ENCODE data around the gene PRKAG2. TPM values are rescaled to one million over a fixed set of nuclear protein-coding genes. Genes with fewer than 3 reads are reported as not detected.
A peak's percentile ranks its signal among the peaks of the same experiment; 100 is the strongest.

Gene PRKAG2
- total and polyA plus RNA-seq, 8 donors = 19.9 to 302 (median 60.9) TPM

DNA sequence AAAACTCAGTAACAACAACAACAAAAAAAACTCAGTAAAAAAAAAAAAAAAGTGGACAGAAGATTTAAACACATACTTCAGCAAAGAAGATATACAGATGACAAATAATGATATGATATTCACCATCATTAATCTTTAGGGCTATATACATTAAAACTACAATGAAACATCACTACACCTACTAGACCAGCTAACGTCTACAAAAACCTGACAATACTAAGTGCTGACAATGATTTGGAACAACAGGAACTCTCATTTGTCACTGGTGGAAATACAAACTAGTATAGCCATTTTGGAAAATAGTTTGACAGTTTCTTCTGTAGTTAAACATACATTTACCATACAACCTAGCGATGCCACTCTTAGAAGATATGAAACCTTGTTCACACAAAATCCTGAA is 185.5 kb downstream of the PRKAG2 start:
- H3K4me1 ChIP-seq = peaks cover 16 to 65% (median 39%) of the 10 kb centered on the region in 4 donors
- no peak overlapping the region for H3K4me3 ChIP-seq
- no peaks in the 10 kb centered on the region for H3K27me3 ChIP-seq
- H3K9me3 ChIP-seq = no peaks in the 10 kb centered on the region
- 48 to 94% (median 71%) methylated on average over 2 of the region's 2 CpGs for WGBS, 5 donors
- H3K27ac ChIP-seq = no peak overlapping the region
- no peaks in the 10 kb centered on the region for H3K36me3 ChIP-seq
- DNase-seq = no peak
- no peak for TF ChIP-seq EP300 (IDR thresholded peaks at IDR 0.05)
- TF ChIP-seq CTCF (IDR thresholded peaks at IDR 0.05) = no peak
- TF ChIP-seq POLR2A (IDR thresholded peaks at IDR 0.05) = no peak
- TF ChIP-seq POLR2AphosphoS5 (IDR thresholded peaks at IDR 0.05) = no peak
- intact Hi-C loops (cut with DNase I; ENCODE audit: low total_unique reads) = no loop called here

- TF ChIP-seq CTCF (IDR thresholded peaks at IDR 0.05) (no peak), EP300 (IDR thresholded peaks at IDR 0.05) (no peak), POLR2AphosphoS5 (IDR thresholded peaks at IDR 0.05) (no peak), POLR2A (IDR thresholded peaks at IDR 0.05) (no peak)
- no peak overlapping the region for H3K27ac ChIP-seq
- no peak overlapping the region for H3K4me3 ChIP-seq
- H3K4me1 ChIP-seq = peaks cover 9 to 62% (median 34%) of the 10 kb centered on the region in 4 donors
- intact Hi-C loops (cut with DNase I; ENCODE audit: low total_unique reads) = no loop called here
- 63 to 83% (median 78%) methylated on average over 6 of the region's 6 CpGs for WGBS, 5 donors
- no peak for DNase-seq
- no peaks in the 10 kb centered on the region for H3K9me3 ChIP-seq
- no peaks in the 10 kb centered on the region for H3K27me3 ChIP-seq
- H3K36me3 ChIP-seq = no peaks in the 10 kb centered on the region
Observed at GRCh38 chr7:151690606-151691005, 186.3 kb downstream of the PRKAG2 start.

GRCh38 chr7:151689196-151689971 is 187.5 kb downstream of the PRKAG2 start:
- no peaks in the 10 kb centered on the region for H3K27me3 ChIP-seq
- H3K9me3 ChIP-seq = no peaks in the 10 kb centered on the region
- H3K4me3 ChIP-seq = no peak overlapping the region
- TF ChIP-seq POLR2AphosphoS5 (IDR thresholded peaks at IDR 0.05) = no peak
- H3K36me3 ChIP-seq = no peaks in the 10 kb centered on the region
- intact Hi-C loops (cut with DNase I; ENCODE audit: low total_unique reads) = no loop called here
- peak in 1 of 2 donors; percentile 67 for DNase-seq
- peaks cover 9 to 50% (median 26%) of the 10 kb centered on the region in 4 donors for H3K4me1 ChIP-seq
- WGBS, 5 donors = 75 to 87% (median 82%) methylated on average over 16 to 22 of the region's 22 CpGs
- peak overlapping the region in 3 of 5 donors; percentile 10 to 65 (median 32) for H3K27ac ChIP-seq

DNA sequence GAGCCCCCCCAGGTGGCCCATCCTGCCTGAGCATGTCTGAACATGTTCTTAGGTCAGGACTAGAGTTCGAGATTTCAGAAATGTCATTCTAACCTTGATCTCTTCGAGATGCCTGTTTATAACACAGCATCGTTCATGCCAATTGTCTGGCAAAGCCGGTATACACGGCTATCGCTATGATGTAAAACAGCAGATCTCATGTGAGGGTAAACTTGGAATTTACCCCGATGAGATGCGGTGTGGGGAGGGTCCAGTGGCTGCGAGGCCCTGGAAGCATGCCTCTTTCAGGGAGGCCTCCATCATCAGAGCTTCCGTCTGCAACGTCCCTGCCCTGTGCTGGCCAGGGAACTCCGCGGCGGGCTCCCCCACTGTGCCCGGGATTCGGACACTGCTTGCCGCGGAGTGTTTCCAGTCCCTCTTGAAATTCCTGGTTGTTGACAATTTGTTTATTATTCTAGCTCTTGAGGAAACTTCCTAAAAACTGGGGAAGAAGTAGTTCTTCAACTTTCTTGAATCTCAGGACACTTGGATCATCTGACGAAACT is 188.6 kb downstream of the PRKAG2 start:
- Histone ChIP-seq H3K27me3 (no peaks in the 10 kb centered on the region), H3K4me3 (no peak overlapping the region), H3K4me1 (peaks cover 9 to 45% (median 25%) of the 10 kb centered on the region in 4 donors), H3K27ac (peak overlapping the region in 4 of 5 donors; percentile 51 to 66 (median 60)), H3K36me3 (no peaks in the 10 kb centered on the region), H3K9me3 (no peaks in the 10 kb centered on the region)
- no peak for TF ChIP-seq EP300 (IDR thresholded peaks at IDR 0.05)
- TF ChIP-seq POLR2AphosphoS5 (IDR thresholded peaks at IDR 0.05) = no peak
- no peak for TF ChIP-seq CTCF (IDR thresholded peaks at IDR 0.05)
- no peak for TF ChIP-seq POLR2A (IDR thresholded peaks at IDR 0.05)
- WGBS, 5 donors = 87 to 90% (median 88%) methylated on average over 16 to 19 of the region's 19 CpGs
- intact Hi-C loops (cut with DNase I; ENCODE audit: low total_unique reads) = no loop called here
- no peak for DNase-seq
